ENCODE measurements around the gene PTCRA.

The PTCRA gene

DNA sequence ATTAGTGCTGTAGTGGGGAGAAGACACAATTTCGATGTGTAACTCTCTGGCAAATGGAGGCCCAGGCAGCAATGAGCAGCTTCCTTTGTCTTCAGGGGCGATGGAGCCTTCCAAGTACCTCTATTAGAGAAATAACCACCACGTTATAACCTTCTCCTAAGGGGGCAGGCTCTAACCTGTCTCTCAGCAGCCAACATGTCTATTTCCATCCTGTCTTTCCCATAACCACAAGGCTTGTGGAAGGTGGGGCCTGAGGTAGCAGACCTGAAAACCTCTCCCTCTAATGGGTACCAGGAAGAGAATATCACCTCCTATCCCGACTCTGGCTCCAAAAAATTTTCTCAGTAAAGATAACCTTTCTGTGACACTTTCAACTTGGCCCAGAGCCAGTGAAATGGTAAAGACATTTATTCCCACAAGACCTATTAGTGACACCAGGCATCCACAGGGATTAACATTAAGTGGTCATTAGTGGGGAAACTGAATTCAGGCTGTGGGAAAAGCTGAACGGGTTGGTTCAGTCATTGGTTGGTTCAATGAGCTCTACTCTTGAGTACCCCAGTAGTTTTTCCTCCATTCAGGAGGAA lies 59.2 kb downstream of the PTCRA start:
- no peak for DNase-seq (ENCODE audit: low read depth)

All from T-helper 22 cell (primary cell).